Amniotic stem cell (primary cell): ENCODE results near the gene RPS6KA3.
"Not testable (repeated sequence)": the region's sequence is repeated elsewhere in the genome, so short reads cannot be mapped to it uniquely, and the experiment has no call there.

ENCODE experiments used
- DNase-seq: peaks from one replicate; lab custom pipeline; 2025; lab: John Stamatoyannopoulos, UW

The RPS6KA3 gene

GRCh38 chrX:20265221-20265725 is 1.4 kb downstream of the RPS6KA3 start:
- DNase-seq, result peak; percentile 55

GRCh38 chrX:20263474-20263873 is 3.2 kb downstream of the RPS6KA3 start:
- no peak for DNase-seq

- DNase-seq, result no peak
Measured at GRCh38 chrX:20260885-20261284, 5.8 kb downstream of the RPS6KA3 start.

- peak; percentile 0 for DNase-seq
Measured at GRCh38 chrX:20254712-20255299, 11.9 kb downstream of the RPS6KA3 start.

- DNase-seq, result no peak
Measured at GRCh38 chrX:20253232-20253543, 13.5 kb downstream of the RPS6KA3 start.

GRCh38 chrX:20252381-20253231 is 14.1 kb downstream of the RPS6KA3 start:
- peak; percentile 3 for DNase-seq

- DNase-seq, result no peak
Measured at GRCh38 chrX:20251691-20252090, 15.0 kb downstream of the RPS6KA3 start.

GRCh38 chrX:20250146-20250545 is 16.6 kb downstream of the RPS6KA3 start:
- not testable (repeated sequence) for DNase-seq

GRCh38 chrX:20248592-20249192 is 18.0 kb downstream of the RPS6KA3 start:
- DNase-seq, result no peak

- no peak for DNase-seq
Measured at GRCh38 chrX:20244931-20245330, 21.8 kb downstream of the RPS6KA3 start.

- no peak for DNase-seq
Measured at GRCh38 chrX:20240201-20240600, 26.5 kb downstream of the RPS6KA3 start.

GRCh38 chrX:20237864-20238263 is 28.8 kb downstream of the RPS6KA3 start:
- DNase-seq, result no peak

GRCh38 chrX:20235755-20236154 is 31.0 kb downstream of the RPS6KA3 start:
- no peak for DNase-seq

GRCh38 chrX:20233336-20233735 is 33.4 kb downstream of the RPS6KA3 start:
- no peak for DNase-seq

- DNase-seq, result no peak
Measured at GRCh38 chrX:20231598-20231997, 35.1 kb downstream of the RPS6KA3 start.

GRCh38 chrX:20230406-20230805 is 36.3 kb downstream of the RPS6KA3 start:
- DNase-seq, result no peak

GRCh38 chrX:20229155-20229554 is 37.6 kb downstream of the RPS6KA3 start:
- DNase-seq, result no peak

GRCh38 chrX:20228245-20228644 is 38.5 kb downstream of the RPS6KA3 start:
- no peak for DNase-seq

- no peak for DNase-seq
Measured at GRCh38 chrX:20227116-20227515, 39.6 kb downstream of the RPS6KA3 start.

- no peak for DNase-seq
Measured at GRCh38 chrX:20225488-20225833, 41.2 kb downstream of the RPS6KA3 start.

GRCh38 chrX:20224814-20225487 is 41.8 kb downstream of the RPS6KA3 start:
- DNase-seq, result peak; percentile 22

- no peak for DNase-seq
Measured at GRCh38 chrX:20221902-20222301, 44.8 kb downstream of the RPS6KA3 start.
